Measurements from ENCODE around the gene C19orf44. TPM values are rescaled to one million over a fixed set of nuclear protein-coding genes. Genes with fewer than 3 reads are reported as not detected.

The C19orf44 gene
- total and polyA plus RNA-seq, 2 of the 4 experiments (the other 2 are of a cell fraction): 1.4 to 3.8 TPM

DNA sequence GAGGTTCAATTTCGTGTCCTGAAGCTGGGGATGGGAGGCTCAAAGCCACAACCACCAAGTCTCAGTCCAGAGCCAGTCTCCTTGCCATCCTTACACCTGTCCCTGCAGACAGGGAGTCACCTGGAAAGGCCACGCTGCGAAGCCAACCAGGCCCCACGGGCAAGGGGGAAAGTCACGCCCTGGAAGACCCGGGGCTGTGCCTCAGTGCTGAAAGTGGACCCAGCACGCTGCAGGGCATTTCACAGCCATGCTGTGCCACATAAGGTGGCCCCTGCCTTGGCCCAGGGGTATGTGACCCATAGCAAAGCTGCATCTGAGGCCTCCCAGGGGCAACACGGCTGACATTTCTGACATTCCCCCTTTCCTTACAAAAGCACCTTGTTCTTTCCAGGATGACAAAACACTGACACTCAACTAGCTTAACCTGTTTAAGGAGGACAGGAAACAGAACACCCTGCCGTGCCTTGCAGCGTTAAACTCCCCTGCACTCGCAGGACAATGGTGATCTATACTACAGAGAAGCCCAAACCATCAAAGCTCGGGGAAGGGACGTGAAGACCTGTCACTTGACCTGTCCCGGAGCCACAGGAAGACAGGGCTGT lies 31.2 kb downstream of the C19orf44 start:
- no peak overlapping the region for H4K91ac ChIP-seq (ENCODE audit: insufficient read depth, low read depth, low read length)
- TF ChIP-seq MXI1 (IDR thresholded peaks at IDR 0.05; ENCODE audit: borderline replicate concordance, low read depth, low read length) (no peak), RAD21 (IDR thresholded peaks at IDR 0.05; ENCODE audit: low read length) (no peak), CHD1 (IDR thresholded peaks at IDR 0.05; ENCODE audit: low read depth, low read length) (no peak), POLR2A (IDR thresholded peaks at IDR 0.05; ENCODE audit: low read depth, low read length) (no peak), MAFK (IDR thresholded peaks at IDR 0.05; ENCODE audit: low read depth, low read length) (no peak), RCOR1 (IDR thresholded peaks at IDR 0.05; ENCODE audit: insufficient replicate concordance, low read length) (no peak), CEBPB (IDR thresholded peaks at IDR 0.05; ENCODE audit: low read depth, low read length) (no peak), SMC3 (IDR thresholded peaks at IDR 0.05; ENCODE audit: low read depth, low read length) (no peak), BHLHE40 (IDR thresholded peaks at IDR 0.05; ENCODE audit: low read depth, low read length) (no peak), FOS (IDR thresholded peaks at IDR 0.05; ENCODE audit: low read depth, low read length) (no peak), RFX5 (IDR thresholded peaks at IDR 0.05; ENCODE audit: low read depth, low read length) (no peak), NFE2L2 (IDR thresholded peaks at IDR 0.05; ENCODE audit: low read depth, low read length) (no peak), MAZ (IDR thresholded peaks at IDR 0.05; ENCODE audit: borderline replicate concordance, low read depth, low read length) (no peak)
- TF ChIP-seq, protein P1, sequence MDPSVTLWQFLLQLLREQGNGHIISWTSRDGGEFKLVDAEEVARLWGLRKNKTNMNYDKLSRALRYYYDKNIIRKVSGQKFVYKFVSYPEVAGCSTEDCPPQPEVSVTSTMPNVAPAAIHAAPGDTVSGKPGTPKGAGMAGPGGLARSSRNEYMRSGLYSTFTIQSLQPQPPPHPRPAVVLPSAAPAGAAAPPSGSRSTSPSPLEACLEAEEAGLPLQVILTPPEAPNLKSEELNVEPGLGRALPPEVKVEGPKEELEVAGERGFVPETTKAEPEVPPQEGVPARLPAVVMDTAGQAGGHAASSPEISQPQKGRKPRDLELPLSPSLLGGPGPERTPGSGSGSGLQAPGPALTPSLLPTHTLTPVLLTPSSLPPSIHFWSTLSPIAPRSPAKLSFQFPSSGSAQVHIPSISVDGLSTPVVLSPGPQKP (IDR thresholded peaks at IDR 0.05; ENCODE audit: borderline replicate concordance, low read depth, low read length): no peak
- TF ChIP-seq, protein P2, sequence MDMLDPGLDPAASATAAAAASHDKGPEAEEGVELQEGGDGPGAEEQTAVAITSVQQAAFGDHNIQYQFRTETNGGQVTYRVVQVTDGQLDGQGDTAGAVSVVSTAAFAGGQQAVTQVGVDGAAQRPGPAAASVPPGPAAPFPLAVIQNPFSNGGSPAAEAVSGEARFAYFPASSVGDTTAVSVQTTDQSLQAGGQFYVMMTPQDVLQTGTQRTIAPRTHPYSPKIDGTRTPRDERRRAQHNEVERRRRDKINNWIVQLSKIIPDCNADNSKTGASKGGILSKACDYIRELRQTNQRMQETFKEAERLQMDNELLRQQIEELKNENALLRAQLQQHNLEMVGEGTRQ (IDR thresholded peaks at IDR 0.05; ENCODE audit: low read depth, low read length): no peak
- TF ChIP-seq, protein P3, sequence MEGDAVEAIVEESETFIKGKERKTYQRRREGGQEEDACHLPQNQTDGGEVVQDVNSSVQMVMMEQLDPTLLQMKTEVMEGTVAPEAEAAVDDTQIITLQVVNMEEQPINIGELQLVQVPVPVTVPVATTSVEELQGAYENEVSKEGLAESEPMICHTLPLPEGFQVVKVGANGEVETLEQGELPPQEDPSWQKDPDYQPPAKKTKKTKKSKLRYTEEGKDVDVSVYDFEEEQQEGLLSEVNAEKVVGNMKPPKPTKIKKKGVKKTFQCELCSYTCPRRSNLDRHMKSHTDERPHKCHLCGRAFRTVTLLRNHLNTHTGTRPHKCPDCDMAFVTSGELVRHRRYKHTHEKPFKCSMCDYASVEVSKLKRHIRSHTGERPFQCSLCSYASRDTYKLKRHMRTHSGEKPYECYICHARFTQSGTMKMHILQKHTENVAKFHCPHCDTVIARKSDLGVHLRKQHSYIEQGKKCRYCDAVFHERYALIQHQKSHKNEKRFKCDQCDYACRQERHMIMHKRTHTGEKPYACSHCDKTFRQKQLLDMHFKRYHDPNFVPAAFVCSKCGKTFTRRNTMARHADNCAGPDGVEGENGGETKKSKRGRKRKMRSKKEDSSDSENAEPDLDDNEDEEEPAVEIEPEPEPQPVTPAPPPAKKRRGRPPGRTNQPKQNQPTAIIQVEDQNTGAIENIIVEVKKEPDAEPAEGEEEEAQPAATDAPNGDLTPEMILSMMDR (conservative IDR thresholded peaks at IDR 0.05; ENCODE audit: low read depth, low read length): no peak
- H2BK120ac ChIP-seq (ENCODE audit: low read depth, low read length): no peak overlapping the region
- no peak overlapping the region for H3K9ac ChIP-seq (ENCODE audit: low read depth, low read length)
- H3K27ac ChIP-seq (ENCODE audit: insufficient read depth, low read length): no peak overlapping the region
- dilution Hi-C loops (cut with HindIII; ENCODE audit: low sequenced_read_pairs, unreplicated experiment) (no loop called here), in situ Hi-C loops (cut with MboI; ENCODE audit: low sequenced_read_pairs) (no loop called here), intact Hi-C loops (cut with micrococcal nuclease) (no loop called here)
- no peak overlapping the region for H4K8ac ChIP-seq (ENCODE audit: low read depth in 2 of 2, low read length in 2 of 2)
- POLR2A ChIA-PET (ENCODE audit: unreplicated experiment): interaction anchor here (0.6 kb wide), 1 partner anchor 31 kb away, joined by 3 read pairs; the partner anchor contains the start of genes C19orf44 and CALR3
- 82% methylated on average over 12 of the region's 14 CpGs; no CpG with 5 or more reads in 1 of the 2 experiments for WGBS, 2 experiments (ENCODE audit: extremely low coverage in 2 of 2, insufficient read length in 1 of 2)
- peaks cover 17 to 19% of the 10 kb centered on the region in 2 experiments for H3K79me1 ChIP-seq (ENCODE audit: low read depth in 1 of 2, low read length in 2 of 2)
- H3K9me3 ChIP-seq (ENCODE audit: control insufficient read depth, insufficient read depth, low read length): no peaks in the 10 kb centered on the region
- no TSS peak for BruUV-seq (replicated peaks)
- no peak overlapping the region for H3K18ac ChIP-seq (ENCODE audit: low read depth, low read length)
- H2BK20ac ChIP-seq (ENCODE audit: low read depth, low read length): no peak overlapping the region
- no peak overlapping the region for H3K56ac ChIP-seq (ENCODE audit: extremely low read depth, insufficient read depth, low read length)
- H2BK5ac ChIP-seq (ENCODE audit: low read depth, low read length, poor library complexity, severe bottlenecking): no peak overlapping the region
- no peak overlapping the region for H3K14ac ChIP-seq (replicated peaks; ENCODE audit: low read depth, low read length)
- H2AK9ac ChIP-seq (replicated peaks; ENCODE audit: low read depth, low read length, poor library complexity): no peak overlapping the region
- no peaks in the 10 kb centered on the region for H3K27me3 ChIP-seq (ENCODE audit: control insufficient read depth, insufficient read depth, low read length)
- no peak overlapping the region for H3K4me3 ChIP-seq (ENCODE audit: insufficient read depth, low read depth, low read length)
- no peak for ATAC-seq (ENCODE audit: low read depth)
- peaks cover 87% of the 10 kb centered on the region for H3K36me3 ChIP-seq (ENCODE audit: control insufficient read depth, insufficient read depth, low read length)
- H2AK5ac ChIP-seq (ENCODE audit: low read depth, low read length): no peak overlapping the region
- DNase-seq: no peak
- no peaks in the 10 kb centered on the region for H3K9me1 ChIP-seq (ENCODE audit: insufficient read depth, low read length)
- H3K23ac ChIP-seq (ENCODE audit: low read depth, low read length): no peak overlapping the region
- no peak overlapping the region for H2BK15ac ChIP-seq (ENCODE audit: low read depth, low read length)
- CTCF ChIA-PET: no interaction called here
- peaks cover 18% of the 10 kb centered on the region; the same call in 1 of the 2 replicates for H4K20me1 ChIP-seq (ENCODE audit: insufficient read depth, low read length)
- no peak overlapping the region for H2AFZ ChIP-seq (replicated peaks; ENCODE audit: low read length, poor library complexity)
- H3K4ac ChIP-seq (ENCODE audit: low read depth, low read length): no peak overlapping the region
- no peaks in the 10 kb centered on the region for H3K4me1 ChIP-seq (ENCODE audit: control insufficient read depth, insufficient read depth, low read length)
- H3K4me2 ChIP-seq (ENCODE audit: low read depth, low read length): no peak overlapping the region
- H4K5ac ChIP-seq (ENCODE audit: low read depth, low read length): no peak overlapping the region

Measured in IMR-90 (cell line).